HG03139 (cell line): ENCODE results near the gene KCNQ2.

Source experiments
- ATAC-seq: cut with Tn5 transposase; IDR thresholded peaks from one replicate; pipeline ENCODE4 v1.9.1; 2021; ENCODE audit not compliant: unreplicated experiment

KCNQ2 gene

DNA sequence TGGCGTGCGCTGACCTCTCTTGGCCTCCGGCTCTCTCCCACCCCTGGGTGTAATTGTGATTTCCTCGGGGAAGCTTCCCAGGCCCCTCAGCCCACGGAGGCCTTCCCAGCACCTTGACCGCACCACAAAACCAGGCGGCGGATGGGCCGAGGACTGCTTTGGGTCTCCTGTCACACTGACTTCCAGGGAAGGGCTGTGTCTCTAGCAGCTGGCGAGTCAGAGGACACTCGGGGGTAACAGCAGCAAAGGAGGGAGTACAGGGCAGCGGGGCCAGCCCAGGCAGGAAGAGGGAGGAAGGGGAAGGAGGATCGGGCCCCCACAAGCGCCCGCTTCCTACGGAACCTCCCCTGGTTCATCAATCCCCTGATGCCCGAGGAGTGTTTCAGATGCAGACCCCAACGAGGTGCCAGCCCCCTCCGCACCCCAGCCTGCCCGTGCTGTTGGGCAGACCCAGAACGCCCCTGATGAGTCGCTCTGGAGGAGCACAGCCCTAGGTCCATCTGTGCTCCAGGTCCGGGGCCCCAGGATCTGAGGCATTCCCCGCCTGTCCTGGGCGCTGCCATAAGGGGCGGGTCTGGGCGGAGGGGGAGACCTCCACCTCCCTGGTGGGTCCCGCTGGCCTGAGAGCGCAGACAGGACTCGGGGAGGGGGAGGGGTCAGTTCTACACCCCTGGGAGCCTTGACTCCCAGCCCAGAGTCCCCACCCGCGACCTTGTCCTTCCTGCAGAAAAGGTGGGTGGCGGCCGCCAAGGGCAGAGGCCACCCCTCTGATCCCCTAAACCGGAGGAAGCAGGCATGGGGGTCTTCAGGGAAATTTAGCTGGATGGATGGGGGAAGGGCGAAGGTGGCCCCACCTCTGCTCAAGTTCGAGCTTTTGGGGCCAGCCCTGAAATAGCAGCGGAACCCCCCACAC lies 112.3 kb downstream of the KCNQ2 start:
- ATAC-seq: no peak

DNA sequence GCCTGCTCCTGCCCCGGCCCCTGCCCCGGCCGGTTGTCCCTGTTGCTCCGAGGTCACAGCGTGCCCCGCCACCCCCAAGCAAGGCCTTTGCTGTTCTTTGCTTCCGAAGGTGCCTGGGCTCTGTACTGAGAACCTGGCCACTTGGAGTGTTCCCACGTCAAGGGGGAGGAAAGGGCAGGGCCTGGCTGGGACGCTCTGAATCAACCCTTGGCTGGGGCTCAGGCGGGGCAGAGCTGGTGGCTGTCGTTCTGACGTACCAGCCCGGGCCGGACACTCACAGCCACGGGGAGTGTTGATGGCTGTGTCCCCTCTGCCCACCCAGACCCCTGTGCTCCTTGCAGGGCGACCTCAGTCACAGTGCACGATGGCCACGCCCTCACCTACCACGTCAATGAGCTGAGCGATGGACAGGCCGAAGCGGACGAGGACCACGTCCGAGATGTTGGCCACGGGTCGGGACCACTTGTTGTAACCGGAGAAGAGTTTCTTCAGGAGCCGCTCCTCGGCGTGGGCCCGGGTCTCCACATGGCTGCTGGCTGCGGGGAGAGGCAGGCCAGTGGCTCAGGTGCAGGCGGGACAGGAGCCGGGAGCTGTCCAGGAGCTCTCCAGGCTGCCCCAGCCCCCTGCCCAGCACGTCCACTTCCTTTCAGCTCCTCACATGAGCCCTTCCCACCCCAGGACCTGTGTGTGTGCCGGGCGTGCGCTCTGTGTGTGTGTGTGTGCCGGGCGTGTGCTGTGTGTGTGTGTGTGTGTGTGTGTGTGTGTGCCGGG lies 113.1 kb downstream of the KCNQ2 start:
- ATAC-seq: no peak

DNA sequence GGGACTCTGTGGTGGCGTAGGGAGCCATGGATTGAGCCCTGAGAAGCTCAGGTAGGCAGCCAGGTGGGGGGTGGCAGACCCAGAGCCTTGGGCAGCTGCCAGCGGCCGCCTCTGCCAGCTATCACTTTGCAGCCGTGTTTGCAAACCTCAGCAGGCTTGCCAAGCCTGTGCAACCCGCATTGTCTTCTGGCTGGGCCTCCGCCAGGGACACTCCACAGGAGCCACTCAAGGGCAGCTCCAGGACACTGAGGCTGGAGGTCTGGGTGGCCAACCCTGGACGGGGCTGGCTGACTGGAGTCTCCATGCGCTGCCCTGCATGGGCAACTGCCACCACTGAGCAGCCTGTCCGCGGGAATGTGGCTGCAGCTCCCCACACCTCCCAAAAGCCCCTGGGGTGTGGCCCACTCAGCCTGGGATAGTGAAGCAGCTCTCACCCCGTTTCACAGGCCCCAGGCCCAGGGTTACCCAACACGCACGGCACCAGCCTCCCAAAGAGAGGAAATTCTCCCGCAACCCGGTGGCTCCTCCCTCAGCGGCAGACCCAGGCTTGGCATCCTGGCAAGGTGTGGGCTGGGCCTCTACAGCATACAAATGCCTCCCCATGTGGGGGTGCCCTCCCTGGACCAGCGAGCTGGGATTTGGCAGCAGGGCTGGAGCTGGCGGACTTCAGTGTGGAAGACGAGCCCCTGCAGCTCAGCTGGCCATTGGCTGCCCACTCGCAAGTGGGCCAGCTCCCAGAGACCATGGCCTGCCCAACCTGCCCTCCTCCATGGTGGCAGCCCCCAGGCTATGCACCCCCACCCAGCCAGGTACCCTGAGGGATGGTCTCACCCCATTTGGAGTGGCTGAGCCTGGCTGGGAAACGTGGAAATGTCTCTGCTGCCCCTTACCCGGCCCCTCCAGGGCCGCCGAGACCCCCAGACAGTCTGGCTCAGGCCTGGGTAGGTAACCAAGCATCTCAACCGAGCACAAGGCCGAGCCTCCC lies 114.2 kb downstream of the KCNQ2 start:
- no peak for ATAC-seq

DNA sequence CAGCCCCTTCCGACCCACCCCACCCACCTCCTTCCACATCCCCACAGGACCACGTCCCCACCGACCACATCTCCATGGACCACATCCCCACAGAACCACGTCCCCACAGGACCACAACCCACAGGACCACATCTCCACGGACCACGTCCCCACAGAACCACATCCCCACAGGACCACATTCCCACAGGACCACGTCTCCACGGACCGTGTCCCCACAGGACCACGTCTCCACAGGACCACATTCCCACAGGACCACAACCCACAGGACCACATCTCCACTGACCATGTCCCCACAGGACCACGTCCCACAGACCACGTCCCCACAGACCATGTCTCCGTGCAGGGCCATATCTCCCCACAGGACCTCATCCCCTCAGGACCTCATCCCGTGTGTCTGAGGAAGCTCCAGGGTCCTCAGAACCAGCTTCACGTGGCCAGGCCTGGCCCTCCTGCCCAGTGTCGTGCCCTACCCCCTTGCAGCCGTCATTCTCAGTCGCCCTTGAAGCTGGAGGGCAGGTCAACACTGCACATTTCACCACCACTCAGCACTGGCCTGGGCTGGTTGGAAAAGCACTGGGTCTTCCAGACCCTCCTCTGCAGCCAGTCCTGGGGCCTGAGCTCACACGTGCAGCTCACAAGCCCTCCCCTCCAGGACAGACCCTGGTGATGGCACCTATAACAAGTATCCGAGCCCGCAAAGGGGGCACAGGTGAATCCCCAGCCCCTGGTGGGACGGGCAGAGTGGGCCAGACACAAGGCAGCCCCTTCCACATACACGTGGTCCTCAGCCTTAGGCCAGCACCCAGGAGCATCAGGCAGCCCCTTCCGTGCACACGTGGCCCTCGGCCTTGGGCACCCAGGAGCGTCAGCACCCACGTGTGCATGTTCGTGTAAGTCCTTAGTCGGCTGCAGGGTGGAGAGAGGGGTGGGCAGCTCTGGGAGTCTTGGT lies 115.2 kb downstream of the KCNQ2 start:
- ATAC-seq: no peak

DNA sequence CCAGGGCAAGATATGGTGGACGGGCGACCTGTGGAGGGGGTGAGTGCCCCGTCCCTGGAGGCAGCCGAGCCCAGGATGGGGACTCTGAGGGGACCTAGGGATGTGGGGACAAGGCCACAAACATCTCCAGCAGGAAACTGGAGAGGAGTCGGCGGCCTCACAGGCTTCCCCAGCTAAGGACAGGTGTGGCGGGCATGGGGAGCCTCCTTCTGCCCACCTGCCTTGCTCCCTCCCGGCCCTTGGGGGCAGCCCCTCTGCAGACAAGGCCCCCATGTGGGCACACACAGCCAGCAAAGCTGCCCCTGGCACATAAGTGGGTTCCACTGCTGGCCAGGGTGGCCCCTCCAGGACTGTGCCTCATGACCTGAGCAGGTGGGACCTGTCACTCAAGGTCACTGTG lies 115.9 kb downstream of the KCNQ2 start:
- ATAC-seq: no peak

DNA sequence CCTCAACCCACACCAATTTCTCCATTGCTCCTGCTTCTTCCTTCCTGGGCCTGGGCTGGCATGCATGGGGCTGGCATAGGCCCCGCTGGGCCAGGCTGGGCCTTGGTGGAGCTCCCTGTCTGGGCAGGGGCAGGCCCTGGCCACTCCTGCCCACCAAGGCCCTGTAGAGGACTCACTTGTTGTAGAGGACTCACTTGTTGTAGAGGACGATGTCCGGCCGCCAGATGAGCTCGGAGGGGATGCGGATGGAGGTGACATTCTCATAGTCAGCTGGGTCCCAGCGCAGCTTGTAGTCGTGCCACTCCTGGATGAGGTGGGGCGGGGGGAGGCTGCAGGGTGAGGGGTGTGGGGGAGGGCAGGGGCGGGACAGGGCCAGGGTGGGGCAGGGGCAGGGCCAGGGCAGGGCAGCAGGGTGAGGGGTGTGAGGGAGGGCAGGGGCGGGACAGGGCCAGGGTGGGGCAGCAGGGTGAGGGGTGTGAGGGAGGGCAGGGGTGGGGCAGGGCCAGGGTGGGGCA lies 116.6 kb downstream of the KCNQ2 start:
- no peak for ATAC-seq

DNA sequence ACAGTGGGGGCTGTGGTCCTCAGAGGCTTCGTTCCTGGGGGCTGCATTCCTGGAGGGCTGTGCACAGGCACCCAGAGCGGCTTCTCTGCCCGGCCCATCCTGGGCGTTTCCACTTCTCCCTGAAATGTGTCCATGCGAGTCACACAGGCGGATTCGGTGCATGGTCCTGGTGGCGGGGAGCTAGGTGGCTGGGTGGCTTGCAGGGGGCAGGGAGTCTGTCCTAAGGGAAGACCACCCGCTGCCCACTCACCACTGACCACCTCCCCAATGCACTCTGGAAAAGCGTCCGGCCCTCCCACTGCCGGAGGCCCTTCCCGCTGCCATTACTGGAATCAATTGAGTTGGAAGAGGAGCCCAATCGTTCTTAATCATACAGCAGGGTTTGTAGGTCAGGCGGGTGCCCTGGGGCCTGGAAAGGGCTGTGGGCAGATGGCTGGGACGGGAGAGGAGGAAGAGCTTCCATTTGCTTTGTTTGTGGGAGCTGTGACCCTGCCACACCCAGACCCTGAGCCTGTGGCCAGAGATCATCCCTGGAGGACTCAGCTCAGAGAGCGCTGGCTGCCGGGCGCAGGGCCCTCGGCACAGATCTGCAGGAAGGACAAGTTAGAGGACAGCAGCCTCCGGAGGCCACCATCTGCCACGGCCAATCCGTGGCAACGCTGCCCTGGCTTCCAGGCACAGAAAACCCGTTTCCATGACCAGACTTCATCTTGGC lies 117.7 kb downstream of the KCNQ2 start:
- no peak for ATAC-seq

DNA sequence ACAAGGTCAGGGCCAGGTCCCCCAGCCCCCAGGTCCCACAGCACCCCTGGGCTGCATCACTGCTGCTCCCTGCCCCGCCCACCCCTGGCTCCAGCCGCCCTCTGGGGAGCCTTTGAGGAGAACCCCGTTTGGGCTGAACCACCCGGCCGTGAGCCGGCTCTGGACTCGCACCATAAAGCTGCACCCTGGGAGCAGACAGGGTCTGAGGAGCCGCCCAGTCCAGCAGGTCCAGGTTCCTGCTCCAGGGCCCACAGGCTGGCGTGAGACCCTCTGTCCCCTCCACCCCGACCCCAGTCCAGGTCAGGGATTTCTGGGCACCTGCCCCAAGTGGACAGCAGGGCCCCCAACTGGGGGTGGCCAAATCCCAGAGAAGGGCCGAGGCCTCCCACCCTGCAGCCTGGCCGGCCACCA lies 119.6 kb downstream of the KCNQ2 start:
- no peak for ATAC-seq

DNA sequence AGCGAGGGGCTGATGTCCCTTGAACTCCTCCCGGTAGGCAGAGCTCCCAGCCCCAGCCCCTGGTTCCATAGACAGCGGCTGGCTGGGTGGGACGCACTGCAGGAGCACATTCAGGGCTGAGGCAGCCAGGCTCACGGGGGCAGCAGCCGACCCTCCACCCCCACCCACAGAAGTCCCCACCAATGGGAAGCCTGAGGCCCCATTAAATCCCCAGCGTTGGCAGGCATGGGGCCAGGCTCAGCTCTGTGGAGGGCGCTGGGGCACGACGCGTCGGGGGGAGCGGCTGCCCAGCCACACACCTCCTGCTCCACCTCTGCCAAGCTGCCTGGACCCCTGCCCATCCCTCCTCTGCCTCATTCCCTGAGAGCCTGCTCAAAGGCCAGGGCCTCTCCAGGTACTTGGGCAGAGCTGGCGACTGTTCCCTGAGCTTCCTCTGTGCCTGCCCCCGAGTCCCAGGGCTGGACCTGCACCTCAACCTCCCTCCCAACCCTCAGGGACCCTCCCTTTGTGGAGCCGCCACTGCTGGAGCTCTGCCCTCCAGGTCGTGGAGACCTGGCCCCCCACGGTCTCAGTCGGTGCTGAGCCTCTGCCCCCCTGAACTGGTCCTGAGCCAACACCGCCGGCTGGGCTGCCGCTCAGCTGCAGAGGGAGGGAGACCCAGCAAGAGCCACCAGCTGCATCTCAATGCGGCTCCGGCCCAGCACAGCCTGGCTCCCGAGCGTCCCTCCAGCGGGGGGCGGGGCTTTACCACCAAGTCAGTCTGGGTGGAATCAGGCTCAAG lies 120.5 kb downstream of the KCNQ2 start:
- no peak for ATAC-seq

DNA sequence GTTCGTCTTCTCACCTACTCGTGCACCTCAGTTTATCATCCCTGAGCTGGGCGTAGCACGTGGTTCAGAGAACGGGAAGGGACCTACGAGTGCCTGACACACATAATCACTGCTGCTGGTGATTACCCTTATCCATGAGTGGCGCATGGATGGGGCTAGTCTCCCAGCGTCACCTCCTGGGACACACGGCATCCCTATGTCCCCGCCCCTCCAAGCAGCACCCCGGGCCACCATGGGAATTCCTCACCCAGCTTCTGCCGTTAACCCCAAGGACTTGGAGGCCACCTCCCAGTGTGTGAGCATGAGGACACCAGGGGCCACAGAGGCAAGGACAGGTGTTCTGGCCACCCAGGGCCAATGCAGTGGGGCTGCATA lies 121.1 kb downstream of the KCNQ2 start:
- no peak for ATAC-seq

DNA sequence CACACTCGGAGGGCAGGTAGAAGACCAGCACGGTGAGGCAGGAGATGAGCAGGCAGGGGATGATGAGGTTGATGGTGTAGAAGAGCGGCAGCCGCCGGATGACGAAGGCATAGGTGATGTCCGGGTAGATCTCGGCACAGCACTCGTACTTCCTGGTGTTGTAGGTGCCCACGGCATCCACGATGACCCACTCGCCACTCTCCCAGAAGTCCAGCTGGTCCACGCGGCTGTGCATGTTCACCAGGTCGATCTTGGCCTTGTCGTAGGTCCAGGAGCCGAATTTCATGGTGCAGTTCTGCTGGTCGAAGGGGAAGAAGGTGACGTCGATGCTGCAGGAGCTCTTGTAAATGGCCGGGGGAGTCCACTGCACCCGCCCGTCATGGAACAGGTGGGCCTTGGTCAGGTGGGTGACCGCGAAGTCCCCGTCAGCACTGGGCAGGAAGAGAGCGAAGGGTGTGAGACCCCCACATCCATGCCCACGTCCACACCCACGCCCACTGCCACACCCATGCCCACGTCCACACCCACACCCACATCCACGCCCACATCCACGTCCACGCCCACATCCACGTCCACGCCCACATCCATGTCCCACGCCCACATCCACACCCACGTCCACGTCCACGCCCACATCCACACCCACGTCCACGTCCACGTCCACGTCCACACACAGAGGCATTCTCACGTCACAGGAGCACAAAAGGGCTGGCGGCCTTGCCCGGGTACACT lies 121.7 kb downstream of the KCNQ2 start:
- ATAC-seq: no peak
